Peyer's patch (tissue), 4 donors: ENCODE results near the gene RERE. TPM values are rescaled to one million over a fixed set of nuclear protein-coding genes. Genes with fewer than 3 reads are reported as not detected.
A peak's percentile ranks its signal among the peaks of the same experiment; 100 is the strongest.

ENCODE experiments used
- DNase-seq, 3 donors: peaks; one replicate each; pipeline ENCODE4 v3.0.0-alpha.2; 2017 to 2019
- H3K27ac ChIP-seq, 4 donors: fragments of 200-600 bp; sonication (generic); one replicate each; pipeline ENCODE4 v1.5.1; 2016 to 2019
- H3K27me3 ChIP-seq, 2 donors: fragments of 200-600 bp; sonication (generic); one replicate each; pipeline ENCODE4 v1.5.1; 2019
- H3K36me3 ChIP-seq, 3 donors: fragments of 200-600 bp; sonication (generic); one replicate each; pipeline ENCODE4 v1.5.1; 2016 to 2019
- H3K4me1 ChIP-seq, 4 donors: fragments of 200-600 bp; sonication (generic); one replicate each; pipeline ENCODE4 v1.5.1; 2016 to 2019
- H3K4me3 ChIP-seq, 4 donors: fragments of 200-600 bp; sonication (generic); 1 replicate in 3 of 4; 2 replicates in 1 of 4; pipeline ENCODE4 v1.5.1; 2016 to 2019; ENCODE audit warnings: mild to moderate bottlenecking in 1 of 4
- H3K9me3 ChIP-seq, 4 donors: fragments of 200-600 bp; sonication (generic); one replicate each; pipeline ENCODE4 v1.5.1; 2016 to 2019; ENCODE audit warnings: mild to moderate bottlenecking in 1 of 4
- CTCF ChIP-seq, 6 experiments: fragments of 450-650 bp in 4 of 6; fragments of 200-600 bp in 2 of 6; sonication (generic) in 1 of 6; IDR thresholded peaks; one replicate each; pipeline ENCODE4 v1.5.1; 2017 to 2019; ENCODE audit warnings: antibody characterized with exemption in 6 of 6, mild to moderate bottlenecking in 3 of 6, moderate library complexity in 1 of 6
- POLR2A ChIP-seq, 2 donors: fragments of 450-650 bp; IDR thresholded peaks; one replicate each; pipeline ENCODE4 v1.5.1; 2017; ENCODE audit warnings: antibody characterized with exemption in 2 of 2, mild to moderate bottlenecking in 2 of 2, moderate library complexity in 2 of 2
- total RNA-seq, 4 donors: library from RNA; depleted of rRNA; stranded (reverse); fragments of >200 nt; gene quantifications; one replicate each; pipeline ENCODE4 v1.1.0, GENCODE V29; 2016

Gene RERE
- total RNA-seq, 4 donors from 2014 or later = 98.5 to 528 (median 110) TPM

GRCh38 chr1:8430476-8430875 lies 387.0 kb downstream of the RERE start:
- Histone ChIP-seq H3K9me3 (no peaks in the 10 kb centered on the region), H3K4me3 (no peak overlapping the region), H3K27ac (peak overlapping the region in 1 of 4 donors; percentile 22), H3K36me3 (no peaks in the 10 kb centered on the region), H3K27me3 (no peaks in the 10 kb centered on the region), H3K4me1 (peaks cover 0 to 22% (median 8%) of the 10 kb centered on the region in 4 donors)
- DNase-seq = peak in 1 of 3 donors; percentile 53
- no peak for TF ChIP-seq CTCF (IDR thresholded peaks at IDR 0.05)

GRCh38 chr1:8429549-8430110 lies 387.8 kb downstream of the RERE start:
- H3K4me3 ChIP-seq = no peak overlapping the region
- H3K9me3 ChIP-seq = no peaks in the 10 kb centered on the region
- peaks cover 0 to 30% (median 15%) of the 10 kb centered on the region in 4 donors for H3K4me1 ChIP-seq
- H3K27me3 ChIP-seq = no peaks in the 10 kb centered on the region
- peak overlapping the region in 1 of 4 donors; percentile 26 for H3K27ac ChIP-seq
- TF ChIP-seq POLR2A (IDR thresholded peaks at IDR 0.05) = no peak
- TF ChIP-seq CTCF (IDR thresholded peaks at IDR 0.05) = no peak
- no peaks in the 10 kb centered on the region for H3K36me3 ChIP-seq
- DNase-seq = no peak

GRCh38 chr1:8428441-8428840 lies 389.0 kb downstream of the RERE start:
- Histone ChIP-seq H3K4me3 (no peak overlapping the region), H3K9me3 (no peaks in the 10 kb centered on the region), H3K4me1 (peaks cover 0 to 34% (median 16%) of the 10 kb centered on the region in 4 donors), H3K27ac (peak overlapping the region in 2 of 4 donors; percentile 33 to 70), H3K36me3 (no peaks in the 10 kb centered on the region), H3K27me3 (no peaks in the 10 kb centered on the region)
- no peak for TF ChIP-seq POLR2A (IDR thresholded peaks at IDR 0.05)
- TF ChIP-seq CTCF (IDR thresholded peaks at IDR 0.05) = no peak
- DNase-seq = no peak

- no peak for DNase-seq
These were observed 389.5 kb downstream of the RERE start for GRCh38 chr1:8427986-8428385.

GRCh38 chr1:8427493-8427892 lies 389.9 kb downstream of the RERE start:
- H3K4me3 ChIP-seq = peak overlapping the region in 1 of 4 donors; percentile 3
- H3K36me3 ChIP-seq = no peaks in the 10 kb centered on the region
- H3K27ac ChIP-seq = peak overlapping the region; percentile 12 to 70 (median 28)
- H3K4me1 ChIP-seq = peaks cover 0 to 34% (median 16%) of the 10 kb centered on the region in 4 donors
- H3K9me3 ChIP-seq = no peaks in the 10 kb centered on the region
- H3K27me3 ChIP-seq = no peaks in the 10 kb centered on the region
- peak in 1 of 3 donors; percentile 56 for DNase-seq
- TF ChIP-seq CTCF (IDR thresholded peaks at IDR 0.05) (no peak), POLR2A (IDR thresholded peaks at IDR 0.05) (no peak)

More at GRCh38 chr1:8427986-8428385, 389.5 kb downstream of the RERE start:
- Histone ChIP-seq H3K4me3 (peak overlapping the region in 1 of 4 donors; percentile 3), H3K4me1 (peaks cover 0 to 34% (median 16%) of the 10 kb centered on the region in 4 donors), H3K36me3 (no peaks in the 10 kb centered on the region), H3K9me3 (no peaks in the 10 kb centered on the region), H3K27ac (peak overlapping the region; percentile 12 to 70 (median 26)), H3K27me3 (no peaks in the 10 kb centered on the region)
- TF ChIP-seq POLR2A (IDR thresholded peaks at IDR 0.05) (no peak), CTCF (IDR thresholded peaks at IDR 0.05) (no peak)
